ENCODE measurements around the gene PTTG1IP. TPM values are rescaled to one million over a fixed set of nuclear protein-coding genes. Genes with fewer than 3 reads are reported as not detected.
A peak's percentile ranks its signal among the peaks of the same experiment; 100 is the strongest.

The PTTG1IP gene
- total RNA-seq, 4 donors from 2014 or later: 157 to 552 (median 288) TPM

GRCh38 chr21:44919913-44920693 is 46.6 kb upstream of the PTTG1IP start:
- intact Hi-C loops (cut with DNase I; ENCODE audit: low total_unique reads): no loop called here
- Histone ChIP-seq H3K4me3 (peak overlapping the region in 3 of 4 donors; percentile 19 to 44 (median 22)), H3K36me3 (no peaks in the 10 kb centered on the region), H3K27me3 (peaks cover 16% of the 10 kb centered on the region), H3K27ac (peak overlapping the region; percentile 48 to 70 (median 63)), H3K9me3 (no peaks in the 10 kb centered on the region), H3K4me1 (peaks cover 0 to 23% (median 3%) of the 10 kb centered on the region in 4 donors)
- WGBS, 2 donors (ENCODE audit: low coverage in 1 of 2): 59 to 86% methylated on average over 7 to 27 of the region's 28 CpGs
- DNase-seq: no peak
- TF ChIP-seq POLR2AphosphoS5 (IDR thresholded peaks at IDR 0.05) (no peak), CTCF (IDR thresholded peaks at IDR 0.05) (no peak), POLR2A (IDR thresholded peaks at IDR 0.05) (no peak), EP300 (IDR thresholded peaks at IDR 0.05; ENCODE audit: low read depth) (no peak)
- in situ Hi-C loops (cut with MboI; ENCODE audit: low pct_ligation_motif_present in 1 of 4, low pct_unique_long_range_greater_than_20kb in 1 of 4, low sequenced_read_pairs in 3 of 4): no loop called here

- H3K36me3 ChIP-seq: no peaks in the 10 kb centered on the region
- intact Hi-C loops (cut with DNase I; ENCODE audit: low total_unique reads): no loop called here
- WGBS, 2 donors (ENCODE audit: low coverage in 1 of 2): 35% methylated on average over 20 of the region's 26 CpGs; no CpG with 5 or more reads in 1 of the 2 donors
- no peak for TF ChIP-seq EP300 (IDR thresholded peaks at IDR 0.05; ENCODE audit: low read depth)
- no peak for TF ChIP-seq POLR2A (IDR thresholded peaks at IDR 0.05)
- no peak for TF ChIP-seq CTCF (IDR thresholded peaks at IDR 0.05)
- TF ChIP-seq POLR2AphosphoS5 (IDR thresholded peaks at IDR 0.05): no peak
- in situ Hi-C loops (cut with MboI; ENCODE audit: low pct_ligation_motif_present in 1 of 4, low pct_unique_long_range_greater_than_20kb in 1 of 4, low sequenced_read_pairs in 3 of 4): no loop called here
- peak overlapping the region in 2 of 4 donors; percentile 22 to 44 for H3K4me3 ChIP-seq
- peaks cover 16% of the 10 kb centered on the region for H3K27me3 ChIP-seq
- H3K27ac ChIP-seq: peak overlapping the region; percentile 48 to 70 (median 63)
- DNase-seq: no peak
- peaks cover 0 to 18% (median 3%) of the 10 kb centered on the region in 4 donors for H3K4me1 ChIP-seq
- no peaks in the 10 kb centered on the region for H3K9me3 ChIP-seq
These were observed 45.8 kb upstream of the PTTG1IP start for GRCh38 chr21:44919111-44919912.

GRCh38 chr21:44918581-44919033 is 45.1 kb upstream of the PTTG1IP start:
- TF ChIP-seq EP300 (IDR thresholded peaks at IDR 0.05; ENCODE audit: low read depth): no peak
- TF ChIP-seq POLR2A (IDR thresholded peaks at IDR 0.05): no peak
- no peak for TF ChIP-seq POLR2AphosphoS5 (IDR thresholded peaks at IDR 0.05)
- no peak for TF ChIP-seq CTCF (IDR thresholded peaks at IDR 0.05)
- Histone ChIP-seq H3K27ac (no peak overlapping the region), H3K9me3 (no peaks in the 10 kb centered on the region), H3K4me1 (peaks cover 0 to 21% (median 4%) of the 10 kb centered on the region in 4 donors), H3K27me3 (peaks cover 16% of the 10 kb centered on the region), H3K36me3 (no peaks in the 10 kb centered on the region), H3K4me3 (no peak overlapping the region)
- 68% methylated on average over 13 of the region's 13 CpGs; no CpG with 5 or more reads in 1 of the 2 donors for whole genome bisulfite sequencing, 2 donors (ENCODE audit: low coverage in 1 of 2)
- intact Hi-C loops (cut with DNase I; ENCODE audit: low total_unique reads) (no loop called here), in situ Hi-C loops (cut with MboI; ENCODE audit: low pct_ligation_motif_present in 1 of 4, low pct_unique_long_range_greater_than_20kb in 1 of 4, low sequenced_read_pairs in 3 of 4) (no loop called here)
- no peak for DNase-seq

GRCh38 chr21:44918107-44918470 is 44.6 kb upstream of the PTTG1IP start:
- DNase-seq: no peak
- no peak overlapping the region for H3K27ac ChIP-seq
- H3K4me3 ChIP-seq: no peak overlapping the region
- intact Hi-C loops (cut with DNase I; ENCODE audit: low total_unique reads): no loop called here
- peaks cover 16% of the 10 kb centered on the region for H3K27me3 ChIP-seq
- H3K9me3 ChIP-seq: no peaks in the 10 kb centered on the region
- H3K4me1 ChIP-seq: peaks cover 0 to 26% (median 9%) of the 10 kb centered on the region in 4 donors
- no peaks in the 10 kb centered on the region for H3K36me3 ChIP-seq
- no peak for TF ChIP-seq POLR2AphosphoS5 (IDR thresholded peaks at IDR 0.05)
- no peak for TF ChIP-seq EP300 (IDR thresholded peaks at IDR 0.05; ENCODE audit: low read depth)
- no peak for TF ChIP-seq POLR2A (IDR thresholded peaks at IDR 0.05)
- in situ Hi-C loops (cut with MboI; ENCODE audit: low pct_ligation_motif_present in 1 of 4, low pct_unique_long_range_greater_than_20kb in 1 of 4, low sequenced_read_pairs in 3 of 4): no loop called here
- 80% methylated on average over 6 of the region's 12 CpGs; no CpG with 5 or more reads in 1 of the 2 donors for WGBS, 2 donors (ENCODE audit: low coverage in 1 of 2)

All from transverse colon (tissue), 4 donors.